Esophagus muscularis mucosa (tissue), 4 donors: Measurements from ENCODE around the gene ARPC5L.

Experiments used
- CTCF ChIP-seq, 3 experiments: fragments of 200-600 bp in 2 of 3; fragments of 450-650 bp in 1 of 3; sonication (generic) in 2 of 3; IDR thresholded peaks; one replicate each; pipeline ENCODE4 v1.5.1; 2017 to 2019; ENCODE audit warnings: antibody characterized with exemption in 3 of 3, mild to moderate bottlenecking in 2 of 3, moderate library complexity in 1 of 3
- EP300 ChIP-seq: sonication (generic); formaldehyde crosslinking; IDR thresholded peaks from one replicate; pipeline ENCODE4 v1.6.1; 2017; ENCODE audit warnings: antibody characterized with exemption
- POLR2A ChIP-seq: fragments of 450-650 bp; IDR thresholded peaks from one replicate; pipeline ENCODE4 v1.6.1; 2017; ENCODE audit warnings: antibody characterized with exemption, moderate library complexity, mild to moderate bottlenecking, low read depth

GRCh38 chr9:124873664-124874063 lies 11.7 kb downstream of the ARPC5L start:
- TF ChIP-seq POLR2A (no peak), CTCF (IDR thresholded peaks at IDR 0.05) (no peak), EP300 (no peak)
